MM.1S (cell line): ENCODE data around the gene YWHAQ.

Experiments used
- EZH2 ChIP-seq: fragments of 300-600 bp; sonication (generic); optimal IDR thresholded peaks from 2 replicates; pipeline ENCODE3; 2017; ENCODE audit warnings: low read depth, mild to moderate bottlenecking, antibody characterized with exemption, low read length, mixed read lengths
- EZH2phosphoT487 ChIP-seq: fragments of 300-600 bp; sonication (generic); IDR thresholded peaks from 2 replicates; pipeline ENCODE4 v1.6.1; 2018; ENCODE audit warnings: antibody characterized with exemption, low read length
- TF ChIP-seq, protein P1 (sequence below): fragments of 300-600 bp; sonication (generic); IDR thresholded peaks from 2 replicates; pipeline ENCODE4 v1.5.1; 2016; ENCODE audit warnings: antibody characterized with exemption, low read length, mixed read lengths

DNA sequence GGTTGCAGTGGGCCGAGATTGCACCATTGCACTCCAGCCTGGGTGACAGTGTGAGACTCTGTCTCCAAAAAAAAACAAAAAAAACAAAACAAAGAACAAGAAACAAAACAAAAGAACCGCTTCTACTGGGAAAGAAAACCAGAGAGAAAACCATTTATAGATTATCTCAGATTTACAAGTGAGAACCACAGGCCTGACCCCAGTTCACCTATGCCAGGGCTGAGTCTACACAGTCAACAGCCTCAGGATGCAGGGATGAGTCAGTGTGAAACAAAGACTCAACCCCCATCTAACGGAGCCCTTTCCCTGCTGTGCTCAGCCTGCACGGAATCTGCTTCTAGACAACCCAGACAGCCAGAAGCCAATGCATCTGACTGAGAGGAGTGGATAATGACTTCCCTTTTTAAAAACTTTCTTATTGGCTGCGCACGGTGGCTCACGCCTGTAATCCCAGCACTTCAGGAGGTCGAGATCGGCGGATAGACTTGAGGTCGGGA is 25.5 kb upstream of the YWHAQ start:
- TF ChIP-seq EZH2 = no peak
- TF ChIP-seq, protein P1, sequence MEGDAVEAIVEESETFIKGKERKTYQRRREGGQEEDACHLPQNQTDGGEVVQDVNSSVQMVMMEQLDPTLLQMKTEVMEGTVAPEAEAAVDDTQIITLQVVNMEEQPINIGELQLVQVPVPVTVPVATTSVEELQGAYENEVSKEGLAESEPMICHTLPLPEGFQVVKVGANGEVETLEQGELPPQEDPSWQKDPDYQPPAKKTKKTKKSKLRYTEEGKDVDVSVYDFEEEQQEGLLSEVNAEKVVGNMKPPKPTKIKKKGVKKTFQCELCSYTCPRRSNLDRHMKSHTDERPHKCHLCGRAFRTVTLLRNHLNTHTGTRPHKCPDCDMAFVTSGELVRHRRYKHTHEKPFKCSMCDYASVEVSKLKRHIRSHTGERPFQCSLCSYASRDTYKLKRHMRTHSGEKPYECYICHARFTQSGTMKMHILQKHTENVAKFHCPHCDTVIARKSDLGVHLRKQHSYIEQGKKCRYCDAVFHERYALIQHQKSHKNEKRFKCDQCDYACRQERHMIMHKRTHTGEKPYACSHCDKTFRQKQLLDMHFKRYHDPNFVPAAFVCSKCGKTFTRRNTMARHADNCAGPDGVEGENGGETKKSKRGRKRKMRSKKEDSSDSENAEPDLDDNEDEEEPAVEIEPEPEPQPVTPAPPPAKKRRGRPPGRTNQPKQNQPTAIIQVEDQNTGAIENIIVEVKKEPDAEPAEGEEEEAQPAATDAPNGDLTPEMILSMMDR = no peak
- no peak for TF ChIP-seq EZH2phosphoT487
